C1 segment of cervical spinal cord (tissue), 14 donors: Measurements from ENCODE around the gene GSDME.
A peak's percentile ranks its signal among the peaks of the same experiment; 100 is the strongest.
"Not testable (repeated sequence)": the region's sequence is repeated elsewhere in the genome, so short reads cannot be mapped to it uniquely, and the experiment has no call there.

Experiments used
- DNase-seq, 14 donors: peaks; one replicate each; lab custom pipeline; 2025; lab: John Stamatoyannopoulos, UW

GSDME gene

DNA sequence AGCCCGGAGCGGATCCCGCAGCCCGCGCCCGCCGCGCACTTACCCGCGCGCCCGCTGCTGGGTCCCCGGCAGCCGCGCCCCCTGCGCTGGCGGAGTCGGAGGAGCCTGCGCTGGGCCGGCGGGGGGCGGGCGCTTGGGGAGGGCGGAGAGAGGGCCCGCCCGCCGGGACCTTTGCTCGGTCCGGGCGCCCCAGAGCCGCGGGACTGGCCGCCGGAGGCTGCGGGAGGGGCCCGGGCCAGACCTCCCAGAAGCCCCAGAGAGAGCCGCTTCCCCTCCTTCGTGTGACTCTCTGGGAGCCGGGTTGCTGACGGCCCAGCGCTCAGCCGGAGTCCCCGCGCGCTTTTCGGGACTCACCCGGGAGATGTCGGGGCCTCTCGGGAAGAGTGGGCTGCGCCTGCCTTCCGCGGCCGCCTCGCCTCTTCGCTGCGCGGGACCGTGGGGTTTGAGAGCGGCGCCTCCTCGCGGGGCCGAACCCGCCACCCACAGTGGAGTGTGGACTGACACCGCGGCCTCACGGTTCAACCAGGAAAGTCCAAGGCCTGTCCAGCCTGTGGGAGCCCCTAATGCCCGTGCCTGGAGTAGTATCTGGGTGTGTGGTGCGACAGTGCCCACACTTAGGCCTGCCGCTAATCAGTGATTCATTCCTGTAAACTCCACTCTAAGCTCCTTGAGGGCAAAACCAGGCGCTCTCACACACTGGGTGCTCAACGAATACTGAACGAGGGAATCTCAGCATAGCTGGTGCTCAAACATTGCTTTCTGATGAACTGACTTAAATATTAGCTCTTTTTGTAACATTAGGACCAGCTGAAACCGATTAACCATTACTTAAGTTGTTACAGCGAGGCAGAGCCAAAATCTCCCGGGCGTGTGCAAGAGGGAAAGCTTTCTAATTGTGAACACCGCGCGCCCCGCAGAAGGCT lies at the start of gene GSDME:
GSDME (minus strand) TSS at position 112 of the 923 bp plus-strand sequence. CDS start 7,690 bp downstream, outside the sequence.
- peak in 10 of 14 donors; percentile 51 to 86 (median 77) for DNase-seq

DNA sequence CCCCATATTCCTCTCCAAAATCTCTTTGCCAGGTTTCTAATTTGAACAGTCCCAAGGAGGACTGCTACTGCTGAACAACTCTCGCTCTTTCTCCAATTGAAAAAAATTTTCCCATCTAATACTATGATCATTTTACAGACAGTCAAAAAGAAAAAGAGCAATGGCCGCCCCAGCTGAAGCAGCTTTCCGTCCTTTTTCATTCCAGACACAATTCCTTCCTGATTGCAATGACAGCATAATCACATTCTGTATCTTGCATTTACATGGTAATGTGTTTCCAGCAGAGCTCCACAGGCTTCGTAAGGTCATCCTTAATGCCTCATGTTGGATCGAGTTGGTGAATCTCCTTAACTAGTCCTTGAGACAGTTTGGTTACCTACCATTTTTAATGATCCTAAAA lies 45.0 kb upstream of the GSDME start:
- no peak for DNase-seq

DNA sequence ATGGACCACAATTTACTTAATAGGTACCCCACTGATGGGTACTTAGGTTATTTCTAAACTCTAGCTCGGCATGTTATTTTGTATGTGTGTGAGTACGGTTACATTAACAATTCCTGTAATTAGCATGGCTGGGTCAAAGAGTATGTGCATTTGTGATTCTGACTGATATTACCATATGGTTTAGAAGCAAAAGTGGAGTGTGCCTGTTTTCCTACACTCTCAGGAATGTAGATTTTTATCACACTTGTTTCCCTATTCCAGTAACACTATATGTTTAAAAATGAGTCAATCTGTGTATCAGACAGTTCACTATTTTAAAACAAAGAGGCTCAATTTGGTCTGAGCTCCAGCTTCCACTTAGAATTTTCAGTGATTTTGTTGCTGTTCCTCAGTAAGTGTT lies 44.6 kb upstream of the GSDME start:
- DNase-seq, result no peak

DNA sequence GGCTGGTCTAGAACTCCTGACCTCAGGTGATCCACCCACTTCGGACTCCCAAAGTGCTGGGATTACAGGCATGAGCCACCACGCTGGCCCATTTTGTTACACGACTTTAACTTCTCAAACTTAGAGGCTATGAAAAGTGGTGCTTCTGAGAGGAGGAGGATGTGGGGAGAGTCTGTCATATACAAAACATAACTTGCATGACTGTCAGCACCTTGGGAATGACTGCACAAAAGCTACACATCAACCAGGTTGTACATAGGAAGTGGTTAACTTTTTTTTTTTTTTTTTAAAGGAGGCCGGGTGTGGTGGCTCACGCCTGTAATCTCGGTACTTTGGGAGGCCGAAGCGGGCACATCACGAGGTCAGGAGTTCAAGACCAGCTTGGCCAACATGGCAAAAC lies 43.4 kb upstream of the GSDME start:
- no peak for DNase-seq

GRCh38 chr7:24800073-24800472 lies 42.8 kb upstream of the GSDME start:
- no peak for DNase-seq

DNA sequence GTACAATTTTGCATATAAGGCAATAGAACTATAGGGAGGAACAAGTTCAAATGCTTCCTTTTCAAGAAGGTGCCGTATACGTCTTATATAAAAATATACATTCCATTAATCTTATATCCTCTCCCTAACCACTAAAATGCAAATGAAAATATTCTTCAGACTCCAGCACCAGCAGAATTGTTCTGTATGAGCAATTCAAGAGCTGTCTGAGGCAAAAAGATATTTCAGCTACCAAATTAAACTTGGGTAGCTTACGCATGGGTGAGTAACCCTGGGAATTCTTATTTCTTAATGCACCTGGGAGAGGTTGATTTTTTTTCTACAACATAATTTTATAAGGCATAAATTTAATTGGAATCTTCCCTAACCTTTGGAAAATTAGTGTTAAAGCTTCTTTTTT lies 42.2 kb upstream of the GSDME start:
- DNase-seq, result no peak

DNA sequence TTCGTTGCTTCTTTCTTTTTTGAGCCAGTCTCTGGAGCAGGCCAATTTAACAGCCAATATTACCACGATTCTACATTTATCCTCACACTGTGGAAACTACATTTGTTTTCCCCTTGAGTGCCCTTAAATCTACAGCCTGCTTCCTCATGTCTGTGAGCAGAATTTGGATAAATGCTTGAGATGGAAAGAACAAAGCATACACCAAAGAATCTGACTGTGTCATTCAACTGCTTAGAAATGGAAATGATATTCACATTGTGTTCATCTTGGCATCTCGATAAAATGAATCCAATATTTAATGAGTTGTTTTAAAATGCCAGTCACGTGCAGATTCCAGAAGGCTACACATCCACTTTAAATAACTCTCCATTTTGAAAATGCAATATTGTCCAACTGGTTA lies 41.0 kb upstream of the GSDME start:
- DNase-seq, result no peak

DNA sequence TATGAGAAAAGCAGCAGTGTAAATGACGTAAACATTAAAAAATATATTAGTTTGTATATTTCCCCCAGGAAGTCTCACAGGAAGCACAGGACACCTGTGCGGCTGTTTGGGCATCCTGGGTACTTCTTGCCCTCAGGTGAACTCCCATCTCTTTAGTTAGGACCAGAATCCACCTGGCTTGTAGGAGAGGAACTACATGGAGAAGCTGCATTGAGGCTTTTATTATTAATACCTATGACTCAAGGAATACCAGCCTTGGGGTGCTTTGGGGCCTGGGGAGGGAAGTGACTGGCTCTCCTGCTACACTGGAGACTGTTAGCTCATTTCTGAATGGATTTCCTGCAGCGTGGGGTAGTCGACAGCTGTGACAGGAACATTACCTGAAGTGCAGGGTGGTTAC lies 40.0 kb upstream of the GSDME start:
- DNase-seq, result no peak

DNA sequence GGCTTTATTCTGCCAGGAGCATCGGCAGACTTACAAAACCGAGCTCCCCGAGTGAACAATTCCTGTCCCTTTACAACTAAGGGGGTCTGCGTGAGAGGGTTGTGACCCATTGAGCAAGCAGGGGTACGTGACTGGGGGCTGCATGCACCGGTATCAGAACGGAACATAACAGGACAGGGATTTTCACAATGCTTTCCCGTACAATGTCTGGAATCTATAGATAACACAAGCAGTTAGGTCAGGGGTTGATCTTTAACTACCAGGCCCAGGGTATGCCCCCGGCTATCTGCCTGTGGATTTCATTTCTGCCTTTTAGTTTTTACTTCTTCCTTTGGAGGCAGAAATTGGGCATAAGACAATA lies 38.1 kb upstream of the GSDME start:
- no peak for DNase-seq

DNA sequence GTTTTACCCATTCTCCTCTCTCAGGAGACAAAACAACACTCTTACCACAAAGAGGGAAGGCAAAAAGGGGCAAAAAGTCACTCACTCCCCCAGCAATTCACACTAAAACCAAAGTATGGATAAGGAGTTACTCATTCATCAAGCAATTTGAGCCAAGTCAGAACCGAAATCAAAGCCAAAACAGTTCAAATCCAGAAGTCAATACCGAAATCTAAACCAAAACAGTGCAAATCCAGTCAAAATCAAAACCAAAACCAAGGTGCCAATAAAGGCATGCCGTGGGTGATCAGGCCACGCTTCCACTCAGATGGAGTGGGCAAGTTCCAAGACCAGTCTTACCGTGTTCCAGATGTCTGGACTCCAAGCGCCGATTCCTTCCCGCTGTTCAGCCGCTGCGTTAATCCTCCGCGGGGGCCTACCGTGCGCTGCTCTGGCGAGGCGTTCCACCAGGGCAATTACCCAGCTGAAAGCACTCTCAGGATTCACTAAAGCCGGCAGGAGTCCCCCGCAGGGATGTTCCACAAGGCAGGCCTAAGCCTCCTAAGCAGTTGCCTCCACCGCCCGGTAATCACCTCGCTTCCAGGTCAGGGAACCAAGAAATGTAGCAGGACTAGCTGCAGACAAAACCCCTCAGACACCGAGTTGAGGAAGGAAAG lies 37.6 kb upstream of the GSDME start:
- DNase-seq, result not testable (repeated sequence)

GRCh38 chr7:24793982-24794648 lies 36.9 kb upstream of the GSDME start:
- no peak for DNase-seq

DNA sequence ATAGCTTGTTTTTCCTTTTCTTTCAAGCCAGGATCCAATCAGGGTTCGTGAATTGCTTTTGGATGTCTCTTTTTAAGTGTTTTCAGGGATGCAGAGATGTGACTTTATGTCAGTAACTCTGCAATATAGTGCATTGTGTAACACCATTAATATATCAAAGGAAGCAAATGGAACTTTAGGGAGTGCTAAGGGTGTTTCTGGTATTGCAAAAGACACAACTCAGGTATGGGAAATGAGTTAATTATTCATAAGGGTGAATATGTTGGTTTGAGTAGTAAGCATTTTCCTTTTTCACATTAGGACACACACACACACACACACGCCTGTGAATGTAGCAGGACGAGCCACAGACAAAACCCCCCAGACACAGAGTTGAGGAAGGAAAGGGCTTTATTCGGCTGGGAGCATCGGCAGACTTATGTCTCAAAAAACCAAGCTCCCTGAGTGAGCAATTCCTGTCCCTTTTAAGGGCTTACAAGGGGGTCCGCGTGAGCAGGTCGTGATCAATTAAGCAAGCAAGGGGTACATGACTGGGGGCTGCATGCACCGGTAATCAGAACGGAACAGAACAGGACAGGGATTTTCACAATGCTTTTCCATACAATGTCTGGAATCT lies 31.8 kb upstream of the GSDME start:
- no peak for DNase-seq

GRCh38 chr7:24788075-24788474 lies 30.8 kb upstream of the GSDME start:
- DNase-seq, result no peak

DNA sequence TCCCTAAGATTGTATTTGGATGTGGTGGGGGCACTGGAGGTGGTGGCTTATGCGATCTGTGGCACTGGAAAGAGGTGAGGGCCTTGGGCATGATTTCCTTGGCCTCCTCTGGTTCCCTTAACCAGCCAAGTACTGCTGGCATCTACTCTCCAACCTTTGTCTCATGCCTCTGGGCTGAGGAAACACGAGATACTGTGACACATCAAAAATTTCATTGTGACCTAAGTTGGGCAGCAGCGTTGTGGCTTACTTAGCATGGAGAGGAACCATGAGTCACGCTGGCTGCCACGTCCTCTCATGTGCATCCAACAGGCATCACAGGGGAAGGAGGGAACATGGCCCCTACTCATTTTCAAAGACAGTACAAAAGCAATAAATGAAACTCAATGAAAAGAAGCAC lies 29.7 kb upstream of the GSDME start:
- peak in 3 of 14 donors; percentile 14 to 52 (median 24) for DNase-seq

DNA sequence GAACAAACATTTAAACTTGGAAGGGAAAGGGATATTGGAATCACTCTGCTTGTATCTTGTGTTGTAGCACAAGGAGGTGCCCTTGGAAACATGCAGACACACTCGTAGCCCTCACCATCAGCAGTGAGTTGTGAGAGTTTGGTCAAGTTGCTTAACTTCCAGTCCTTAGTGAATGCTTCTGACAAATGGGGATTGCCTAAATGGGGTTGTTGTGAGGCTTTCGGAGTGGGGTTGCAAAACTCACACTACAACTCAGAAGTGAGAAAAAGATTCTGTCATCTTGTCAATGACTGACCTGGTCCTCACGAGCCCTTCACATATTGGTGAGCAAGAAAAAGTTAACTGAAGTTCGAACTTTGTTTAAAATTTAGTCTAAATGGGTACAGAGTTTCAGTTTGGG lies 29.0 kb upstream of the GSDME start:
- DNase-seq, result no peak

- DNase-seq, result no peak
Observed at GRCh38 chr7:24784277-24784676, 27.0 kb upstream of the GSDME start.

DNA sequence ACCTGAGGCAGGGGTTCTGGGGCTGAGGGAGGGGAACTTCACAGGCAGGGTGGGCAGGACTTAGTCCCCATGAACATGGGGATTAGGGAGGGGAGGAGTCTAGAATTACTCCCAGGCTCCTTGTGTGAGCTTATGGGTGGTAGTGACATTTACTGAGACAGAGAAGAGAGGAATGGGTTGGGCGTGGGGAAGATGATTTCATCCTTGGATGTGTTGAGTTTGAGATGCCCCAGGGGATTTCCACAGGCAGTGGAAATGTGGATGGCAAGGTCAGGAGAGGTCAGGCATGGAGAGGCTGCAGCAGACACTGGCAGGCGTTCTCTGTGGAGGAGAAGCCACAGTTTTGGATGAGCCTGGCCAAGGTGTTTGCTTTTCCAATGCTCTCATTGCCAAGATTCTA lies 26.4 kb upstream of the GSDME start:
- no peak for DNase-seq

DNA sequence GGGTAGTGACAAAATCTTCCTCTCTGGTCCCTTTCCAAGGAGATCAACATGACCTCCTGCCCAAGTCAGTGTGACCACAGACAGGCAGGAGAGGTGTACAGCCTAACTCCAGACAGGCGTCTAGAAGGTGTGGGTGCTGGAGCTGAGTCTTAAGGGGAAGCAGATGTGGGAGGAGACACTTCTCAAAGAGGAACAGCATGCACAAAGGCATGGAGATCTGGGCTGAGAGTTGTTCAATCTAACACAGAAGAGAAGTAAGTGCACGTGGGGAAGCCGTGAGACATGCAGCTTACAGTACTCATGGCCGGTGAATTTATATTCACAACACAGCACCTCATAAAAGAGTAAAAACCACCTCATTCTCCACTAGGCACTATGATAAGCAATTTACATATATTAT lies 23.8 kb upstream of the GSDME start:
- peak in 3 of 14 donors; percentile 8 to 34 (median 19) for DNase-seq

GRCh38 chr7:24779283-24779655 lies 22.0 kb upstream of the GSDME start:
- DNase-seq, result no peak

DNA sequence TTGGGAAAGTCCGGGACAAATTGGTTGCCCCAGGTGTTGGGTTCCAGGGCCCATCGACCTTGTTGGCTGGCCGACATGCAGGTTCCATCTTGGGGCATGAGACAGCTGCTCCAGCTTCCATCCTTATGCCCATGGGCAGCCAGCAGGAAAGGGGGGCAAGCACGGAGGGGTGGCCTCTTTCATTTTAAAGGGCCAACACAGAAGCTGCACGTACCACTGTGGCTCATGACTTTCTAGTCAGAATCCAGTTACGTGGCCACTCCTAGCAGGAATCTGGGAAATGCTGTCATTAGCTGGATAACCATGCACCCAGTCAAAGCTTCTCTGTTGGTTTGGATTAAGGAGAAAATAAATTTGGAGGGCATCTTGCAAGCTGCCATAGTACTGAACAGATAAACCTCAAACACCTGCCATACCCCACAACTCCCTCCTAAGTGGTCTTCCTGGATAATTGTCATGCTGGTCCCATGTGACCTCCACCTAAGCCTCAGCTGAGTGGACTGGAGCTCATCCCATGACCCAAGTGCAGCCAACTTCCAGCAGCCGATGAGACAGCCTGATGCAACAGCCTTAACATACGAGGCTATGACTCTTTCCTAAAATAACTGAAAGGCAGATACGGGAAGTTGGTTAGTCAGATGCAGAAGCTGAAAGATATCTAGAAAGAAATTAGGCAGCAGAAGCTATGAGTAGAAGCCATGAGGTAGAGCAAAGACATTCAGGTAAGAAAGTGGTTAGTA lies 21.4 kb upstream of the GSDME start:
- peak in 6 of 14 donors; percentile 12 to 54 (median 26) for DNase-seq

GRCh38 chr7:24777806-24778205 lies 20.5 kb upstream of the GSDME start:
- DNase-seq, result no peak
